GM23338 (cell line): ENCODE results near the gene MOCS3. TPM values are rescaled to one million over a fixed set of nuclear protein-coding genes. Genes with fewer than 3 reads are reported as not detected.

Source experiments
- ATAC-seq: fragments of 200-7000 bp; cut with Tn5 transposase; 3 replicates; pipeline ENCODE4 v1.9.1; 2020
- DNase-seq: peaks from one replicate; pipeline ENCODE4 v3.0.0-alpha.2; 2015; ENCODE audit warnings: low spot score
- H2AFZ ChIP-seq: fragments of 200-600 bp; sonication (generic); 2 replicates; pipeline ENCODE4 v1.8.0; 2016; ENCODE audit warnings: antibody characterized with exemption, mild to moderate bottlenecking, moderate library complexity
- H3F3A ChIP-seq: fragments of 200-600 bp; sonication (generic); replicated peaks from 2 replicates; pipeline ENCODE4 v1.8.0; 2017; ENCODE audit warnings: antibody characterized with exemption, mixed run types, low read depth
- H3K27ac ChIP-seq: fragments of 200-600 bp; sonication (generic); 2 replicates; pipeline ENCODE4 v1.6.1; 2016; ENCODE audit warnings: low read depth
- H3K27me3 ChIP-seq: fragments of 200-600 bp; sonication (generic); 2 replicates; pipeline ENCODE4 v1.8.0; 2016; ENCODE audit warnings: mild to moderate bottlenecking, mixed run types, moderate library complexity; ENCODE audit not compliant: insufficient read depth
- H3K36me3 ChIP-seq: fragments of 200-600 bp; sonication (generic); 2 replicates; pipeline ENCODE4 v1.8.0; 2016; ENCODE audit warnings: mild to moderate bottlenecking; ENCODE audit not compliant: insufficient read depth
- H3K4me1 ChIP-seq: fragments of 200-600 bp; sonication (generic); 2 replicates; pipeline ENCODE4 v1.8.0; 2016; ENCODE audit warnings: mild to moderate bottlenecking, moderate library complexity; ENCODE audit not compliant: insufficient read depth
- H3K4me2 ChIP-seq: fragments of 200-600 bp; sonication (generic); 2 replicates; pipeline ENCODE4 v1.7.1; 2017; ENCODE audit warnings: mixed run types
- H3K4me3 ChIP-seq: fragments of 200-600 bp; sonication (generic); 2 replicates; pipeline ENCODE4 v1.6.1; 2016; ENCODE audit warnings: mixed run types
- H3K79me2 ChIP-seq: fragments of 200-600 bp; sonication (generic); replicated peaks from 2 replicates; pipeline ENCODE4 v1.8.0; 2017; ENCODE audit warnings: mild to moderate bottlenecking; ENCODE audit not compliant: insufficient read depth
- H3K9me2 ChIP-seq: fragments of 200-600 bp; sonication (generic); 2 replicates; pipeline ENCODE4 v1.8.0; 2017; ENCODE audit not compliant: insufficient read depth
- H4K20me1 ChIP-seq: fragments of 200-600 bp; sonication (generic); replicated peaks from 2 replicates; pipeline ENCODE4 v1.8.0; 2017; ENCODE audit warnings: mild to moderate bottlenecking; ENCODE audit not compliant: insufficient read depth
- H3K27ac Mint-ChIP-seq: 2 replicates; pipeline ENCODE4 v1.8.0; 2020; ENCODE audit warnings: inconsistent platforms, mild to moderate bottlenecking, moderate library complexity, mixed read lengths
- H3K27me3 Mint-ChIP-seq: 3 replicates; pipeline ENCODE4 v1.8.0; 2022; ENCODE audit warnings: low read depth, mild to moderate bottlenecking, moderate library complexity, mixed read lengths, inconsistent platforms; ENCODE audit not compliant: insufficient read depth, poor library complexity
- H3K36me3 Mint-ChIP-seq: 3 replicates; pipeline ENCODE4 v1.8.0; 2021; ENCODE audit warnings: low read depth, mild to moderate bottlenecking, inconsistent platforms, moderate library complexity, mixed read lengths
- H3K4me1 Mint-ChIP-seq: 3 replicates; pipeline ENCODE4 v1.8.0; 2020; ENCODE audit warnings: mild to moderate bottlenecking, inconsistent platforms, mixed read lengths
- H3K4me3 Mint-ChIP-seq: 3 replicates; pipeline ENCODE4 v1.8.0; 2021; ENCODE audit warnings: moderate library complexity, mild to moderate bottlenecking, inconsistent platforms, mixed read lengths
- H3K9me3 Mint-ChIP-seq: 3 replicates; pipeline ENCODE4 v1.8.0; 2020; ENCODE audit warnings: moderate library complexity, mild to moderate bottlenecking, inconsistent platforms, mixed read lengths
- CREB1 ChIP-seq: fragments of 250-450 bp; sonication (Bioruptor Pico); IDR thresholded peaks from 2 replicates; pipeline ENCODE4 v1.5.0; 2020; ENCODE audit warnings: low read depth, mild to moderate bottlenecking, moderate library complexity
- EZH2 ChIP-seq: fragments of 200-600 bp; sonication (generic); IDR thresholded peaks from one replicate; pipeline ENCODE4 v1.8.0; 2017; ENCODE audit warnings: antibody characterized with exemption, mild to moderate bottlenecking, low read depth; ENCODE audit not compliant: unreplicated experiment
- JUNB ChIP-seq: IDR thresholded peaks from one replicate; pipeline ENCODE4 v1.6.1; 2016; ENCODE audit warnings: antibody characterized with exemption; ENCODE audit not compliant: unreplicated experiment
- NANOG ChIP-seq: IDR thresholded peaks from 2 replicates; pipeline ENCODE4 v1.6.1; 2016; ENCODE audit warnings: antibody characterized with exemption, borderline replicate concordance
- STAT1 ChIP-seq: IDR thresholded peaks from one replicate; pipeline ENCODE4 v1.6.1; 2016; ENCODE audit warnings: antibody characterized with exemption; ENCODE audit not compliant: unreplicated experiment
- ZNF331 ChIP-seq: fragments of 250-450 bp; sonication (Bioruptor Pico); IDR thresholded peaks from 2 replicates; pipeline ENCODE4 v1.5.0; 2020; ENCODE audit warnings: low read depth, mild to moderate bottlenecking, moderate library complexity
- polyA plus RNA-seq: library from polyadenylated mRNA; unstranded; fragments of >200 nt; fragmentation: Nextera tagmentation; extraction: Ambion mirVana; gene quantifications from 2 replicates; pipeline ENCODE4 v1.2.1, GENCODE V29; 2016
- total RNA-seq: library from RNA; depleted of rRNA; stranded (reverse); fragments of >200 nt; shearing (Covaris generic); gene quantifications from 2 replicates; pipeline ENCODE4 v1.2.3, GENCODE V29; 2014
- TF ChIP-seq, protein P1 (sequence below), 2 experiments: fragments of 200-600 bp in 1 of 2; sonication (generic) in 1 of 2; conservative IDR thresholded peaks; 2 replicates each; pipeline versions ENCODE4 v1.5.1 to v1.6.1; 2016 to 2017; ENCODE audit warnings: antibody characterized with exemption in 2 of 2, low read depth in 2 of 2, mild to moderate bottlenecking in 2 of 2, moderate library complexity in 1 of 2
- TF ChIP-seq, protein P2 (sequence below): IDR thresholded peaks from 2 replicates; pipeline ENCODE4 v1.6.1; 2016; ENCODE audit warnings: antibody characterized with exemption
- TF ChIP-seq, protein P3 (sequence below): IDR thresholded peaks from one replicate; pipeline ENCODE4 v1.6.1; 2018; ENCODE audit warnings: antibody characterized with exemption; ENCODE audit not compliant: unreplicated experiment
- TF ChIP-seq, protein P4 (sequence below): fragments of 250-450 bp; sonication (Bioruptor Pico); IDR thresholded peaks from 2 replicates; pipeline ENCODE4 v1.5.0; 2020; ENCODE audit warnings: mild to moderate bottlenecking, moderate library complexity

MOCS3 gene
- total and polyA plus RNA-seq, 2 experiments from 2014 or later: 2.2 to 9.1 TPM

DNA sequence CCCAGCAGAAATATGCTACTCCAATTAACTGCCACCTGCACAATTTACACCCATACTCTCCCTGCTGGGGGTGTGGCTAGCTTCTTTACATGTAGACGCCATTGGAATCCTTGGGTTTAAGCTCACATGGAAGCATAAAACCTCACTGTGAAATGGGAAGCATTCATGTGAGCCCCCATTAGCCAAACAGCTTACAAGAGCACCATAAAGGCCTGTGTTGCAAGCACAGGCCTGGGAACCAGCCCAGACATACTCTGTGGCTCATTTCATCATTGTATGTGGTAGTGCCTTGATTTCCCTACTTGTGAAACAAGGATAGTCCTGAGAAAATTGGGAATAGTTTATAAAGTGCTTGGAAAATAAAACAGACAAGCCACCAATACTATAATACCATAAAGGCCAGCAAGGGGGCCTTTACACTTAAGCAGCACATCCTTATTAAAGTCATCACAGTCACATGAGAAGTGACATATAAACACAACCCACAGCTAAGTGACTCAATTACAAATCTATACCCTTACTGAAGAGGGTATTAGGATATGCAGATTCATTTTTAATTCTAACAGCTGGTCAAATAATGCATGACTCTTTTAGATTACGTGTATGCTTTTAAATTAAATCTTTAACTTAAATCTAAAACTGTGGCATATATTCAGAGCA, 34.2 kb upstream of the MOCS3 start:
- H3K4me1 ChIP-seq: peaks cover 58% of the 10 kb centered on the region
- no peaks in the 10 kb centered on the region for H3K9me2 ChIP-seq
- peaks cover 13% of the 10 kb centered on the region; the same call in 1 of the 2 replicates for H3K36me3 ChIP-seq
- DNase-seq (no peak), ATAC-seq (no peak)
- peaks cover 7% of the 10 kb centered on the region for H3K27me3 Mint-ChIP-seq
- H3K4me3 Mint-ChIP-seq: no peak overlapping the region
- peaks cover 72% of the 10 kb centered on the region for H3K4me1 Mint-ChIP-seq
- no peak for TF ChIP-seq ZNF331 (CRISPR knock-in tag)
- TF ChIP-seq EZH2: no peak
- TF ChIP-seq, protein P1, sequence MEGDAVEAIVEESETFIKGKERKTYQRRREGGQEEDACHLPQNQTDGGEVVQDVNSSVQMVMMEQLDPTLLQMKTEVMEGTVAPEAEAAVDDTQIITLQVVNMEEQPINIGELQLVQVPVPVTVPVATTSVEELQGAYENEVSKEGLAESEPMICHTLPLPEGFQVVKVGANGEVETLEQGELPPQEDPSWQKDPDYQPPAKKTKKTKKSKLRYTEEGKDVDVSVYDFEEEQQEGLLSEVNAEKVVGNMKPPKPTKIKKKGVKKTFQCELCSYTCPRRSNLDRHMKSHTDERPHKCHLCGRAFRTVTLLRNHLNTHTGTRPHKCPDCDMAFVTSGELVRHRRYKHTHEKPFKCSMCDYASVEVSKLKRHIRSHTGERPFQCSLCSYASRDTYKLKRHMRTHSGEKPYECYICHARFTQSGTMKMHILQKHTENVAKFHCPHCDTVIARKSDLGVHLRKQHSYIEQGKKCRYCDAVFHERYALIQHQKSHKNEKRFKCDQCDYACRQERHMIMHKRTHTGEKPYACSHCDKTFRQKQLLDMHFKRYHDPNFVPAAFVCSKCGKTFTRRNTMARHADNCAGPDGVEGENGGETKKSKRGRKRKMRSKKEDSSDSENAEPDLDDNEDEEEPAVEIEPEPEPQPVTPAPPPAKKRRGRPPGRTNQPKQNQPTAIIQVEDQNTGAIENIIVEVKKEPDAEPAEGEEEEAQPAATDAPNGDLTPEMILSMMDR (conservative IDR thresholded peaks at IDR 0.05; ENCODE audit: low read depth in 2 of 2): no peak
- TF ChIP-seq STAT1: no peak
- TF ChIP-seq, protein P2, sequence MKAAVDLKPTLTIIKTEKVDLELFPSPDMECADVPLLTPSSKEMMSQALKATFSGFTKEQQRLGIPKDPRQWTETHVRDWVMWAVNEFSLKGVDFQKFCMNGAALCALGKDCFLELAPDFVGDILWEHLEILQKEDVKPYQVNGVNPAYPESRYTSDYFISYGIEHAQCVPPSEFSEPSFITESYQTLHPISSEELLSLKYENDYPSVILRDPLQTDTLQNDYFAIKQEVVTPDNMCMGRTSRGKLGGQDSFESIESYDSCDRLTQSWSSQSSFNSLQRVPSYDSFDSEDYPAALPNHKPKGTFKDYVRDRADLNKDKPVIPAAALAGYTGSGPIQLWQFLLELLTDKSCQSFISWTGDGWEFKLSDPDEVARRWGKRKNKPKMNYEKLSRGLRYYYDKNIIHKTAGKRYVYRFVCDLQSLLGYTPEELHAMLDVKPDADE: no peak
- no peak for TF ChIP-seq CREB1
- no peak for TF ChIP-seq JUNB
- TF ChIP-seq, protein P3, sequence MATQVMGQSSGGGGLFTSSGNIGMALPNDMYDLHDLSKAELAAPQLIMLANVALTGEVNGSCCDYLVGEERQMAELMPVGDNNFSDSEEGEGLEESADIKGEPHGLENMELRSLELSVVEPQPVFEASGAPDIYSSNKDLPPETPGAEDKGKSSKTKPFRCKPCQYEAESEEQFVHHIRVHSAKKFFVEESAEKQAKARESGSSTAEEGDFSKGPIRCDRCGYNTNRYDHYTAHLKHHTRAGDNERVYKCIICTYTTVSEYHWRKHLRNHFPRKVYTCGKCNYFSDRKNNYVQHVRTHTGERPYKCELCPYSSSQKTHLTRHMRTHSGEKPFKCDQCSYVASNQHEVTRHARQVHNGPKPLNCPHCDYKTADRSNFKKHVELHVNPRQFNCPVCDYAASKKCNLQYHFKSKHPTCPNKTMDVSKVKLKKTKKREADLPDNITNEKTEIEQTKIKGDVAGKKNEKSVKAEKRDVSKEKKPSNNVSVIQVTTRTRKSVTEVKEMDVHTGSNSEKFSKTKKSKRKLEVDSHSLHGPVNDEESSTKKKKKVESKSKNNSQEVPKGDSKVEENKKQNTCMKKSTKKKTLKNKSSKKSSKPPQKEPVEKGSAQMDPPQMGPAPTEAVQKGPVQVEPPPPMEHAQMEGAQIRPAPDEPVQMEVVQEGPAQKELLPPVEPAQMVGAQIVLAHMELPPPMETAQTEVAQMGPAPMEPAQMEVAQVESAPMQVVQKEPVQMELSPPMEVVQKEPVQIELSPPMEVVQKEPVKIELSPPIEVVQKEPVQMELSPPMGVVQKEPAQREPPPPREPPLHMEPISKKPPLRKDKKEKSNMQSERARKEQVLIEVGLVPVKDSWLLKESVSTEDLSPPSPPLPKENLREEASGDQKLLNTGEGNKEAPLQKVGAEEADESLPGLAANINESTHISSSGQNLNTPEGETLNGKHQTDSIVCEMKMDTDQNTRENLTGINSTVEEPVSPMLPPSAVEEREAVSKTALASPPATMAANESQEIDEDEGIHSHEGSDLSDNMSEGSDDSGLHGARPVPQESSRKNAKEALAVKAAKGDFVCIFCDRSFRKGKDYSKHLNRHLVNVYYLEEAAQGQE: no peak
- TF ChIP-seq, protein P4, sequence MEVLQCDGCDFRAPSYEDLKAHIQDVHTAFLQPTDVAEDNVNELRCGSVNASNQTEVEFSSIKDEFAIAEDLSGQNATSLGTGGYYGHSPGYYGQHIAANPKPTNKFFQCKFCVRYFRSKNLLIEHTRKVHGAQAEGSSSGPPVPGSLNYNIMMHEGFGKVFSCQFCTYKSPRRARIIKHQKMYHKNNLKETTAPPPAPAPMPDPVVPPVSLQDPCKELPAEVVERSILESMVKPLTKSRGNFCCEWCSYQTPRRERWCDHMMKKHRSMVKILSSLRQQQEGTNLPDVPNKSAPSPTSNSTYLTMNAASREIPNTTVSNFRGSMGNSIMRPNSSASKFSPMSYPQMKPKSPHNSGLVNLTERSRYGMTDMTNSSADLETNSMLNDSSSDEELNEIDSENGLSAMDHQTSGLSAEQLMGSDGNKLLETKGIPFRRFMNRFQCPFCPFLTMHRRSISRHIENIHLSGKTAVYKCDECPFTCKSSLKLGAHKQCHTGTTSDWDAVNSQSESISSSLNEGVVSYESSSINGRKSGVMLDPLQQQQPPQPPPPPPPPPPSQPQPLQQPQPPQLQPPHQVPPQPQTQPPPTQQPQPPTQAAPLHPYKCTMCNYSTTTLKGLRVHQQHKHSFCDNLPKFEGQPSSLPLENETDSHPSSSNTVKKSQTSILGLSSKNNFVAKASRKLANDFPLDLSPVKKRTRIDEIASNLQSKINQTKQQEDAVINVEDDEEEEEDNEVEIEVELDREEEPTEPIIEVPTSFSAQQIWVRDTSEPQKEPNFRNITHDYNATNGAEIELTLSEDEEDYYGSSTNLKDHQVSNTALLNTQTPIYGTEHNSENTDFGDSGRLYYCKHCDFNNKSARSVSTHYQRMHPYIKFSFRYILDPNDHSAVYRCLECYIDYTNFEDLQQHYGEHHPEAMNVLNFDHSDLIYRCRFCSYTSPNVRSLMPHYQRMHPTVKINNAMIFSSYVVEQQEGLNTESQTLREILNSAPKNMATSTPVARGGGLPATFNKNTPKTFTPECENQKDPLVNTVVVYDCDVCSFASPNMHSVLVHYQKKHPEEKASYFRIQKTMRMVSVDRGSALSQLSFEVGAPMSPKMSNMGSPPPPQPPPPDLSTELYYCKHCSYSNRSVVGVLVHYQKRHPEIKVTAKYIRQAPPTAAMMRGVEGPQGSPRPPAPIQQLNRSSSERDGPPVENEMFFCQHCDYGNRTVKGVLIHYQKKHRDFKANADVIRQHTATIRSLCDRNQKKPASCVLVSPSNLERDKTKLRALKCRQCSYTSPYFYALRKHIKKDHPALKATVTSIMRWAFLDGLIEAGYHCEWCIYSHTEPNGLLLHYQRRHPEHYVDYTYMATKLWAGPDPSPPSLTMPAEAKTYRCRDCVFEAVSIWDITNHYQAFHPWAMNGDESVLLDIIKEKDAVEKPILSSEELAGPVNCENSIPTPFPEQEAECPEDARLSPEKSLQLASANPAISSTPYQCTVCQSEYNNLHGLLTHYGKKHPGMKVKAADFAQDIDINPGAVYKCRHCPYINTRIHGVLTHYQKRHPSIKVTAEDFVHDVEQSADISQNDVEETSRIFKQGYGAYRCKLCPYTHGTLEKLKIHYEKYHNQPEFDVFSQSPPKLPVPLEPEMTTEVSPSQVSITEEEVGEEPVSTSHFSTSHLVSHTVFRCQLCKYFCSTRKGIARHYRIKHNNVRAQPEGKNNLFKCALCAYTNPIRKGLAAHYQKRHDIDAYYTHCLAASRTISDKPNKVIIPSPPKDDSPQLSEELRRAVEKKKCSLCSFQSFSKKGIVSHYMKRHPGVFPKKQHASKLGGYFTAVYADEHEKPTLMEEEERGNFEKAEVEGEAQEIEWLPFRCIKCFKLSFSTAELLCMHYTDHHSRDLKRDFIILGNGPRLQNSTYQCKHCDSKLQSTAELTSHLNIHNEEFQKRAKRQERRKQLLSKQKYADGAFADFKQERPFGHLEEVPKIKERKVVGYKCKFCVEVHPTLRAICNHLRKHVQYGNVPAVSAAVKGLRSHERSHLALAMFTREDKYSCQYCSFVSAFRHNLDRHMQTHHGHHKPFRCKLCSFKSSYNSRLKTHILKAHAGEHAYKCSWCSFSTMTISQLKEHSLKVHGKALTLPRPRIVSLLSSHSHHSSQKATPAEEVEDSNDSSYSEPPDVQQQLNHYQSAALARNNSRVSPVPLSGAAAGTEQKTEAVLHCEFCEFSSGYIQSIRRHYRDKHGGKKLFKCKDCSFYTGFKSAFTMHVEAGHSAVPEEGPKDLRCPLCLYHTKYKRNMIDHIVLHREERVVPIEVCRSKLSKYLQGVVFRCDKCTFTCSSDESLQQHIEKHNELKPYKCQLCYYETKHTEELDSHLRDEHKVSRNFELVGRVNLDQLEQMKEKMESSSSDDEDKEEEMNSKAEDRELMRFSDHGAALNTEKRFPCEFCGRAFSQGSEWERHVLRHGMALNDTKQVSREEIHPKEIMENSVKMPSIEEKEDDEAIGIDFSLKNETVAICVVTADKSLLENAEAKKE (CRISPR knock-in tag): no peak
- TF ChIP-seq NANOG: no peak
- H3K4me3 ChIP-seq: no peak overlapping the region
- peaks cover 93% of the 10 kb centered on the region for H4K20me1 ChIP-seq
- no peak overlapping the region for H2AFZ ChIP-seq
- peaks cover 100% of the 10 kb centered on the region for H3K79me2 ChIP-seq
- 0 out of 2 replicates have a peak overlapping the region, but pooled peaks have one; percentile 29 for H3K27ac ChIP-seq
- H3K36me3 Mint-ChIP-seq: peaks cover 73% of the 10 kb centered on the region
- no peaks in the 10 kb centered on the region for H3K27me3 ChIP-seq
- peaks cover under 1% of the 10 kb centered on the region; the same call in 2 of the 3 replicates for H3K9me3 Mint-ChIP-seq
- H3K4me2 ChIP-seq: no peak overlapping the region
- H3K27ac Mint-ChIP-seq: no peak overlapping the region
- H3F3A ChIP-seq: 0 out of 2 replicates have a peak, but pooled peaks cover 4% of the 10 kb centered on the region
